ENCODE measurements around the gene OXCT1.

OXCT1 gene

GRCh38 chr5:41754857-41755256 is 115.4 kb downstream of the OXCT1 start:
- ChIA-PET CTCF (interaction anchor here (0.7 to 1.0 kb wide), 4 partner anchors 18 to 87 kb away, joined by 3 to 4 read pairs (median 3); no protein-coding TSS in a partner anchor), POLR2A (no interaction called here)
- Histone ChIP-seq H3K27ac (ENCODE audit: extremely low read depth, low read depth, low read length) (no peak overlapping the region), H3K4me1 (ENCODE audit: control insufficient read depth, insufficient read depth, low read length) (no peaks in the 10 kb centered on the region), H3K4me3 (ENCODE audit: low read depth, low read length) (no peak overlapping the region), H3K9me3 (ENCODE audit: control insufficient read depth, insufficient read depth, low read depth, low read length) (no peaks in the 10 kb centered on the region), H3K36me3 (ENCODE audit: control insufficient read depth in 2 of 2, insufficient read depth in 1 of 2, low read length in 2 of 2) (no peaks in the 10 kb centered on the region)
- TF ChIP-seq PRDM1 (tag by site-specific recombination; IDR thresholded peaks at IDR 0.05): no peak
- TF ChIP-seq, protein P1, sequence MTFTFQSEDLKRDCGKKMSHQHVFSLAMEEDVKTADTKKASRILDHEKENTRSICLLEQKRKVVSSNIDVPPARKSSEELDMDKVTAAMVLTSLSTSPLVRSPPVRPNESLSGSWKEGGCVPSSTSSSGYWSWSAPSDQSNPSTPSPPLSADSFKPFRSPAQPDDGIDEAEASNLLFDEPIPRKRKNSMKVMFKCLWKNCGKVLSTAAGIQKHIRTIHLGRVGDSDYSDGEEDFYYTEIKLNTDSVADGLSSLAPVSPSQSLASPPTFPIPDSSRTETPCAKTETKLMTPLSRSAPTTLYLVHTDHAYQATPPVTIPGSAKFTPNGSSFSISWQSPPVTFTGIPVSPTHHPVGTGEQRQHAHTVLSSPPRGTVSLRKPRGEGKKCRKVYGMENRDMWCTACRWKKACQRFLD (tag by site-specific recombination; IDR thresholded peaks at IDR 0.05): no peak
- no peak for TF ChIP-seq ZNF433 (tag by site-specific recombination; IDR thresholded peaks at IDR 0.05; ENCODE audit: low read depth)

DNA sequence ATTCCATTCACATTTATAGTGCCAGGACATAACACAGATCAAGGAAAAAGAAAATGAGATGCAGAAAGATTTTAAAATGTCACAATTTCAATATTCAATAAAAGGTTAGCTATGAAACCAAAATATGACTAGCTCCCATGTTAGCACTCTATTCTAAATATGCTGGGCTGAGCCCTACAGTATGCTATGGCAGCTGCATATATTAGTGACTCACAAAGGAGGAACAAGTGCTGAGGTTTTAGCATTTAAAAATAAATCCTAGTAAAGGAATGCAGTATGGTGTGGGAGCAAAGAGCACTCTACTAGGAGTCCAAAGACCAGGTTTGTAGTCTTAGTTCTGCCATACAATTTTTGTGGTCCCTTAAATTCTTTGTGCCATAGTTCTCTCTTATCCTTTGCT is 118.4 kb downstream of the OXCT1 start:
- H3K9me3 ChIP-seq (ENCODE audit: control insufficient read depth, insufficient read depth, low read depth, low read length): no peaks in the 10 kb centered on the region
- peaks cover 17% of the 10 kb centered on the region for H3K4me1 ChIP-seq (ENCODE audit: control insufficient read depth, insufficient read depth, low read length)
- TF ChIP-seq ZNF114 (tag by site-specific recombination; IDR thresholded peaks at IDR 0.05): no peak
- TF ChIP-seq ZNF843 (tag by site-specific recombination; IDR thresholded peaks at IDR 0.05): no peak
- TF ChIP-seq ZNF362 (tag by site-specific recombination; IDR thresholded peaks at IDR 0.05): no peak
- TF ChIP-seq ZNF18 (tag by site-specific recombination; IDR thresholded peaks at IDR 0.05): no peak
- no peak overlapping the region for H3K27ac ChIP-seq (ENCODE audit: extremely low read depth, low read depth, low read length)
- H3K4me3 ChIP-seq (ENCODE audit: low read depth, low read length): no peak overlapping the region
- ChIA-PET CTCF (interaction anchor here (0.6 kb wide), 1 partner anchor 51 kb away, joined by 4 read pairs; no protein-coding TSS in a partner anchor), POLR2A (no interaction called here)
- peaks cover 0 to 4% of the 10 kb centered on the region in 2 experiments; a peak in 1 of 3 replicates for H3K36me3 ChIP-seq (ENCODE audit: control insufficient read depth in 2 of 2, insufficient read depth in 1 of 2, low read length in 2 of 2)

GRCh38 chr5:41748631-41749030 is 121.6 kb downstream of the OXCT1 start:
- POLR2A ChIA-PET: no interaction called here

More at GRCh38 chr5:41748631-41749030, 121.6 kb downstream of the OXCT1 start:
- H3K4me1 ChIP-seq (ENCODE audit: control insufficient read depth, insufficient read depth, low read length): peaks cover 17% of the 10 kb centered on the region
- H3K27ac ChIP-seq (ENCODE audit: extremely low read depth, low read depth, low read length): no peak overlapping the region
- H3K9me3 ChIP-seq (ENCODE audit: control insufficient read depth, insufficient read depth, low read depth, low read length): no peaks in the 10 kb centered on the region
- CTCF ChIA-PET: interaction anchor here (0.6 kb wide), 1 partner anchor 77 kb away, joined by 3 read pairs; no protein-coding TSS in a partner anchor
- peak; percentile 8; the same call in 1 of the 2 replicates for TF ChIP-seq OSR2 (tag by site-specific recombination; IDR thresholded peaks at IDR 0.05)
- no peak for TF ChIP-seq ZNF785 (tag by site-specific recombination; IDR thresholded peaks at IDR 0.05)
- TF ChIP-seq ZNF561 (tag by site-specific recombination; IDR thresholded peaks at IDR 0.05; ENCODE audit: borderline replicate concordance): no peak
- TF ChIP-seq, protein P2, sequence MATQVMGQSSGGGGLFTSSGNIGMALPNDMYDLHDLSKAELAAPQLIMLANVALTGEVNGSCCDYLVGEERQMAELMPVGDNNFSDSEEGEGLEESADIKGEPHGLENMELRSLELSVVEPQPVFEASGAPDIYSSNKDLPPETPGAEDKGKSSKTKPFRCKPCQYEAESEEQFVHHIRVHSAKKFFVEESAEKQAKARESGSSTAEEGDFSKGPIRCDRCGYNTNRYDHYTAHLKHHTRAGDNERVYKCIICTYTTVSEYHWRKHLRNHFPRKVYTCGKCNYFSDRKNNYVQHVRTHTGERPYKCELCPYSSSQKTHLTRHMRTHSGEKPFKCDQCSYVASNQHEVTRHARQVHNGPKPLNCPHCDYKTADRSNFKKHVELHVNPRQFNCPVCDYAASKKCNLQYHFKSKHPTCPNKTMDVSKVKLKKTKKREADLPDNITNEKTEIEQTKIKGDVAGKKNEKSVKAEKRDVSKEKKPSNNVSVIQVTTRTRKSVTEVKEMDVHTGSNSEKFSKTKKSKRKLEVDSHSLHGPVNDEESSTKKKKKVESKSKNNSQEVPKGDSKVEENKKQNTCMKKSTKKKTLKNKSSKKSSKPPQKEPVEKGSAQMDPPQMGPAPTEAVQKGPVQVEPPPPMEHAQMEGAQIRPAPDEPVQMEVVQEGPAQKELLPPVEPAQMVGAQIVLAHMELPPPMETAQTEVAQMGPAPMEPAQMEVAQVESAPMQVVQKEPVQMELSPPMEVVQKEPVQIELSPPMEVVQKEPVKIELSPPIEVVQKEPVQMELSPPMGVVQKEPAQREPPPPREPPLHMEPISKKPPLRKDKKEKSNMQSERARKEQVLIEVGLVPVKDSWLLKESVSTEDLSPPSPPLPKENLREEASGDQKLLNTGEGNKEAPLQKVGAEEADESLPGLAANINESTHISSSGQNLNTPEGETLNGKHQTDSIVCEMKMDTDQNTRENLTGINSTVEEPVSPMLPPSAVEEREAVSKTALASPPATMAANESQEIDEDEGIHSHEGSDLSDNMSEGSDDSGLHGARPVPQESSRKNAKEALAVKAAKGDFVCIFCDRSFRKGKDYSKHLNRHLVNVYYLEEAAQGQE (tag by site-specific recombination; IDR thresholded peaks at IDR 0.05): no peak
- no peak for TF ChIP-seq ZNF473 (tag by site-specific recombination; IDR thresholded peaks at IDR 0.05)
- TF ChIP-seq SETDB1 (IDR thresholded peaks at IDR 0.05; ENCODE audit: insufficient read length, low read length): no peak
- no peak for TF ChIP-seq ZNF18 (tag by site-specific recombination; IDR thresholded peaks at IDR 0.05)
- TF ChIP-seq ZNF449 (tag by site-specific recombination; IDR thresholded peaks at IDR 0.05): no peak
- H3K4me3 ChIP-seq (ENCODE audit: low read depth, low read length): no peak overlapping the region
- H3K36me3 ChIP-seq (ENCODE audit: control insufficient read depth in 2 of 2, insufficient read depth in 1 of 2, low read length in 2 of 2): peaks cover 0 to 4% of the 10 kb centered on the region in 2 experiments; a peak in 1 of 3 replicates

All from HEK293 (cell line).